Body of pancreas (tissue), 4 donors: ENCODE results near the gene TANC2. TPM values are rescaled to one million over a fixed set of nuclear protein-coding genes. Genes with fewer than 3 reads are reported as not detected.
"Not testable (repeated sequence)": the region's sequence is repeated elsewhere in the genome, so short reads cannot be mapped to it uniquely, and the experiment has no call there.

ENCODE experiments used
- ATAC-seq: fragments of 150-250 bp; one replicate; pipeline ENCODE4 v1.9.1; 2016
- DNase-seq, 4 donors: peaks; one replicate each; pipeline ENCODE4 v3.0.0-alpha.2; 2019
- H3K27ac ChIP-seq, 4 donors: fragments of 200-600 bp; sonication (generic); 1 replicate in 3 of 4; 2 replicates in 1 of 4; pipeline versions ENCODE4 v1.5.1 to v1.6.1; 2016 to 2019; ENCODE audit warnings: mild to moderate bottlenecking in 1 of 4, mixed read lengths in 1 of 4, moderate library complexity in 1 of 4
- H3K27me3 ChIP-seq, 2 donors: fragments of 200-600 bp; sonication (generic); one replicate each; pipeline ENCODE4 v1.6.0; 2016; ENCODE audit warnings: mild to moderate bottlenecking in 1 of 2
- H3K36me3 ChIP-seq, 2 donors: fragments of 200-600 bp; sonication (generic); replicated peaks in 1 of 2; 2 replicates each; pipeline ENCODE4 v1.5.1; 2016; ENCODE audit warnings: low read depth in 2 of 2; ENCODE audit not compliant: insufficient read depth in 1 of 2
- H3K4me1 ChIP-seq: fragments of 200-600 bp; sonication (generic); one replicate; pipeline ENCODE4 v1.6.0; 2016
- H3K4me3 ChIP-seq, 2 donors: fragments of 200-600 bp; sonication (generic); 1 replicate in 1 of 2; 2 replicates in 1 of 2; pipeline ENCODE4 v1.5.1; 2016 to 2019
- H3K9me3 ChIP-seq, 3 donors: fragments of 200-600 bp; sonication (generic); 1 replicate in 2 of 3; 2 replicates in 1 of 3; pipeline ENCODE4 v1.5.1; 2016
- POLR2A ChIP-seq, 3 donors: fragments of 450-650 bp; IDR thresholded peaks; one replicate each; pipeline ENCODE4 v1.6.1; 2016; ENCODE audit warnings: antibody characterized with exemption in 3 of 3, mild to moderate bottlenecking in 2 of 3
- WGBS, 2 donors: methylation state at CpG; one replicate each; pipeline ENCODE4 v1.1.5; 2017; 5-methylcytosine and 5-hydroxymethylcytosine counted together
- intact Hi-C: fragments of 100-400 bp; cut with DNase I; formaldehyde crosslinking; loops from one replicate; pipeline ENCODE4 v1.15.1; 2023
- total RNA-seq, 2 donors: library from RNA; depleted of rRNA; stranded (reverse); fragments of >200 nt; gene quantifications; one replicate each; pipeline ENCODE4 v1.1.0, GENCODE V29; 2016
- TF ChIP-seq, protein P1 (sequence below), 7 experiments: fragments of 450-650 bp in 4 of 7; fragments of 200-600 bp in 3 of 7; sonication (generic) in 3 of 7; IDR thresholded peaks; one replicate each; pipeline ENCODE4 v1.5.1; 2016 to 2019; ENCODE audit warnings: antibody characterized with exemption in 7 of 7

The TANC2 gene
- total RNA-seq, 2 donors from 2014 or later, result 9.6 to 29.1 TPM

- no peaks in the 10 kb centered on the region for H3K27me3 ChIP-seq
- no peak for ATAC-seq
- H3K9me3 ChIP-seq, result no peaks in the 10 kb centered on the region
- H3K36me3 ChIP-seq, result no peaks in the 10 kb centered on the region
- TF ChIP-seq POLR2A (IDR thresholded peaks at IDR 0.05), result no peak
- TF ChIP-seq, protein P1, sequence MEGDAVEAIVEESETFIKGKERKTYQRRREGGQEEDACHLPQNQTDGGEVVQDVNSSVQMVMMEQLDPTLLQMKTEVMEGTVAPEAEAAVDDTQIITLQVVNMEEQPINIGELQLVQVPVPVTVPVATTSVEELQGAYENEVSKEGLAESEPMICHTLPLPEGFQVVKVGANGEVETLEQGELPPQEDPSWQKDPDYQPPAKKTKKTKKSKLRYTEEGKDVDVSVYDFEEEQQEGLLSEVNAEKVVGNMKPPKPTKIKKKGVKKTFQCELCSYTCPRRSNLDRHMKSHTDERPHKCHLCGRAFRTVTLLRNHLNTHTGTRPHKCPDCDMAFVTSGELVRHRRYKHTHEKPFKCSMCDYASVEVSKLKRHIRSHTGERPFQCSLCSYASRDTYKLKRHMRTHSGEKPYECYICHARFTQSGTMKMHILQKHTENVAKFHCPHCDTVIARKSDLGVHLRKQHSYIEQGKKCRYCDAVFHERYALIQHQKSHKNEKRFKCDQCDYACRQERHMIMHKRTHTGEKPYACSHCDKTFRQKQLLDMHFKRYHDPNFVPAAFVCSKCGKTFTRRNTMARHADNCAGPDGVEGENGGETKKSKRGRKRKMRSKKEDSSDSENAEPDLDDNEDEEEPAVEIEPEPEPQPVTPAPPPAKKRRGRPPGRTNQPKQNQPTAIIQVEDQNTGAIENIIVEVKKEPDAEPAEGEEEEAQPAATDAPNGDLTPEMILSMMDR (IDR thresholded peaks at IDR 0.05), result no peak
- H3K27ac ChIP-seq, result no peak overlapping the region
- no peak for DNase-seq
- intact Hi-C loops, result no loop called here
- WGBS, 2 donors, result 68 to 76% methylated on average over 4 of the region's 4 CpGs
- no peak overlapping the region for H3K4me3 ChIP-seq
- no peaks in the 10 kb centered on the region for H3K4me1 ChIP-seq
Measured at GRCh38 chr17:62974788-62975187, 8.8 kb downstream of the TANC2 start.

GRCh38 chr17:62975206-62975605 lies 9.2 kb downstream of the TANC2 start:
- H3K9me3 ChIP-seq, result no peaks in the 10 kb centered on the region
- ATAC-seq (no peak), DNase-seq (no peak)
- H3K27ac ChIP-seq, result no peak overlapping the region
- intact Hi-C loops, result no loop called here
- no peaks in the 10 kb centered on the region for H3K4me1 ChIP-seq
- WGBS, 2 donors, result 86 to 89% methylated on average over 2 of the region's 2 CpGs
- no peaks in the 10 kb centered on the region for H3K27me3 ChIP-seq
- no peak overlapping the region for H3K4me3 ChIP-seq
- no peak for TF ChIP-seq POLR2A (IDR thresholded peaks at IDR 0.05)
- TF ChIP-seq, protein P1 (IDR thresholded peaks at IDR 0.05), result no peak
- H3K36me3 ChIP-seq, result no peaks in the 10 kb centered on the region

- ATAC-seq, H3K4me3 ChIP-seq, H3K9me3 ChIP-seq, DNase-seq, H3K27me3 ChIP-seq, H3K27ac ChIP-seq, intact Hi-C loops, H3K36me3 ChIP-seq, H3K4me1 ChIP-seq: not testable (repeated sequence)
- WGBS, 2 donors, result 90 to 95% methylated on average over 9 of the region's 9 CpGs
Measured at GRCh38 chr17:62976643-62977231, 10.7 kb downstream of the TANC2 start.

GRCh38 chr17:62980842-62981241 lies 14.8 kb downstream of the TANC2 start:
- Histone ChIP-seq H3K9me3 (no peaks in the 10 kb centered on the region), H3K36me3 (no peaks in the 10 kb centered on the region), H3K4me1 (no peaks in the 10 kb centered on the region), H3K27me3 (no peaks in the 10 kb centered on the region), H3K4me3 (no peak overlapping the region), H3K27ac (no peak overlapping the region)
- no peak for TF ChIP-seq POLR2A (IDR thresholded peaks at IDR 0.05)
- TF ChIP-seq, protein P1 (IDR thresholded peaks at IDR 0.05), result no peak
- DNase-seq, result no peak
- intact Hi-C loops, result no loop called here
- no peak for ATAC-seq
- WGBS, 2 donors, result 55 to 61% methylated on average over 3 of the region's 3 CpGs

DNA sequence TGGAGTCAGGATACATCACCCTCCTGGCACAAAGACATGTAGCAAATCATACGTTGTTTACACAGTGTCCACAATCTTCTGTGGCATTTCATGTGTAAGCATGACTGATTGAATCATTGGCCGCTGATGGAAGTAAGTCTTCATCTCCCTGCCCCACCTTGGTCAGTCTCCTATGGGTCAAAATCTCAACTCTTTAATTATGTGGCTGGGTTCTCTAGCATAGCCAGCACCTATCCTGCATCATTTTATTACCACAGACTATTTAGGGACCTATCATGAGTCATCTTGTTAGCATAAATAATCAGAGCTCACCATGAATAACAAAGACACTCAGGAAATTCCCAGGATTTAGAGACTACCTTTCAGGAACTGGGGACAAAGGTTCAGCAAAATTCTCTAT lies 15.9 kb downstream of the TANC2 start:
- TF ChIP-seq POLR2A (IDR thresholded peaks at IDR 0.05), result no peak
- TF ChIP-seq, protein P1 (IDR thresholded peaks at IDR 0.05), result no peak
- ATAC-seq, result no peak
- Histone ChIP-seq H3K36me3 (no peaks in the 10 kb centered on the region), H3K27ac (no peak overlapping the region), H3K4me3 (no peak overlapping the region), H3K9me3 (no peaks in the 10 kb centered on the region), H3K27me3 (no peaks in the 10 kb centered on the region), H3K4me1 (no peaks in the 10 kb centered on the region)
- DNase-seq, result no peak
- intact Hi-C loops, result no loop called here
- WGBS, 2 donors, result 69 to 79% methylated on average over 2 of the region's 2 CpGs
